GM21381 (cell line): ENCODE data around the gene HMG20A.
A peak's percentile ranks its signal among the peaks of the same experiment; 100 is the strongest.
"Not testable (repeated sequence)": the region's sequence is repeated elsewhere in the genome, so short reads cannot be mapped to it uniquely, and the experiment has no call there.

Experiments used
- ATAC-seq: cut with Tn5 transposase; IDR thresholded peaks from one replicate; pipeline ENCODE4 v1.9.1; 2021; ENCODE audit warnings: mild to moderate bottlenecking, moderate library complexity; ENCODE audit not compliant: unreplicated experiment

The HMG20A gene

GRCh38 chr15:77406846-77407245, 13.8 kb upstream of the HMG20A start:
- ATAC-seq: no peak

GRCh38 chr15:77409259-77410156, 11.2 kb upstream of the HMG20A start:
- ATAC-seq: peak; percentile 76

GRCh38 chr15:77410157-77410500, 10.6 kb upstream of the HMG20A start:
- ATAC-seq: not testable (repeated sequence)

- no peak for ATAC-seq
These were observed 9.7 kb upstream of the HMG20A start for GRCh38 chr15:77410701-77411618.

DNA sequence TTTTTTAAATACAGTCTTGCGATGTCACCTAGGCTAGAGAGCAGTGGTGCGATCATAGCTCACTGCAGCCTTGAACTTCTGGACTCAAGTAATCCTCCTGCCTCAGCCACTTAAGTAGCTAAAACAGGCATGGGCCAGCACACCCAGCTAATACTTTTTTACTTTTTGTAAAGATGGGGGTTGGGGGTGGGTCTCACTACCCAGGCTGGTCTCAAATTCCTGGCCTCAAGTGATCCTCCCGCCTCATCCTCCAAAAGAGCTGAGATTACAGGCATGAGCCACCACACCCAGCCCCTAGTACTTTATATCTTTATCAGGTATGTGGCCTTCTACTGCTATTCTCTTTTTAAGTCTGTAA, 9.1 kb upstream of the HMG20A start:
- ATAC-seq: no peak

GRCh38 chr15:77412972-77413698, 7.6 kb upstream of the HMG20A start:
- no peak for ATAC-seq

GRCh38 chr15:77413699-77414349, 6.9 kb upstream of the HMG20A start:
- no peak for ATAC-seq

DNA sequence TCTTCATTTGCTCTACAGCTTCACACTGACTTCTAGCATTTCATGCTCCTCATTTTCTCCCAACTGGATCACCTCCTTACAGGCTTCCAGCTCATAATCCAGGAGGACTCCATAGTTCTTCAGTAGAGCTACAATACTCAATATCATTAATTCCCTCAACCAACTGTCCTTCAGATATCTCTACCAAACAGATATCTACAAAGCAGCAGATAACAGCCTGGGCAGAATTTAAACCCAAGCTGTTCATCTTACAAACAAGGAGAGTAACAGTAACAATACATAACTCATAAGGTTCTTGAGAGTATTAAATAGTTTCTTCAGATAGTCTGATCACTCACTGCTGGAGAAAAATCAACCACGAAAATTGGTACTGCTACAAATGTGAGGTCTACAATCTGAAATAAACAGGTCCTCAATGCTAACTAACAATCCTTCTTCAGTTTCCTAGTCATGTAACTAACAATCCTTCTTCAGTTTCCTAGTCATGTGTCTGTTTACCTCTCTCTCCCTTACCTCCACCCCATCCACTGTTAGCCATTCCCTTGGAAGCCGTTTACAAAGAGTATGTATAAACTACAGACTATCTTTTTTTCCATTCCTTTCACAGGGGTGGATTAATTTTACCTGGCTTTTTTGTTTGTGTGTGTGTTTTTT, 5.8 kb upstream of the HMG20A start:
- no peak for ATAC-seq

DNA sequence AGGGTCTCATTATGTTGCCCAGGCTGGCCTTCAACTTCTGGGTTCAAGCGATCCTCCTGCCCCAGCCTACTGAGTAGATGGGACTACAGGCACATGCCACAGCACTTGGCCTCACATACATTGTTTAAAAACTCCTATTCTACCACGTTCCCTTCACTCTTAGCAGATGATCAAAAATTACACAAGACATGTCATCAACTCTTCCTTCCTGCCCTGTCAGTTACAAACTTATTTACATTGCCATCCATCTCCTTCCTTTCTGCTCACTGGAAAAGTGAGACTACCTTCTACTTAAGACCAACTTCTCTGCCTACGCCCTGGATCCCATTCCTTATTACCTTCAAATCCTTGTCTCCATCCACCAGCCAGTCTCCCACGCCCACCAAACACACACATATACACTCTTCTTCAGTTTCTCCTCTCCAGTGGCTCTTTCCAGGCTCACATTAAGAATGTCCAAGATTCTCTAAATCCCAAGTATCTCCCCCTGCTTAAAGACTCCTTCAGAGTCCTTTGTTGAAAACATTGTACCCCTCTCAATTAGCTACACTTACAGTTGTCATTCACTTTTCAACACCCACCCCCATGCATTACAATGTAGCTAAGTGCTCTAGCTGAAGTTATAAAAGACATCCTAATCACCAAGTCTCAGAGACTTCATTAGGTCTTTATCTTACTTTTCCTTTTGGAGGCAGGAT, 5.1 kb upstream of the HMG20A start:
- no peak for ATAC-seq

DNA sequence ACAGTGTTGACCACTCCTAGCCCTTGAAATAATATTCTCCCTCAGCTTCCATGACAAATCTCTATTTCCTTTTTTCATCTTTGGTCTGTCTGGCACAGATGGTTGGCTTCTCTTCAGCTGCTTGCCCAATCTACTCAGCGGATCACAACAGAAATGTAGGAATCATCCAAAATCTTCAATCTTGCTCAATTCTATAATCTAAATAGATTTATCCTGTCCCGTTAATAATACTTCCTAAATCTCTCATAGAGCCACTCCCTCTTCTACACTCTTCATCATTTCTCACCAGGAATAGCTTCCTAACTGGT, 4.6 kb upstream of the HMG20A start:
- ATAC-seq: no peak

- no peak for ATAC-seq
These were observed 3.7 kb upstream of the HMG20A start for GRCh38 chr15:77416954-77417353.

DNA sequence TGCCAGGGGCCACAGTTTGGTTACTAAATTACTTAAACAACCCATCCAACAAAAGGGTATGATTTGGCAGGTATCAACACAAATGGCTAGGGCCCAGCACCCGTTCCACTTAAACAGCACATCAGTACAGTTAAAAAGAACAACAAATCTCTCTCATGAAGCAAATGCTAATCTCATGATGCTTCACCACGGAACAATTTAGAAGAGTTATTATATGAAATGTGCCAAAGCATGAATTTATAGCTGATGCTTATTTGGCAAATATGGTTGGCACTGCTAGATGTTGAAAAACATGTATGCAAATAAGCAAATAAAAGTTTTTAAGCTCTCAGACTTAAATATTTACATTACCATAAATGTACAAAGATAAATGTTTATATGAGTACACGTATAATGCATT, 3.1 kb upstream of the HMG20A start:
- no peak for ATAC-seq

GRCh38 chr15:77418391-77418965, 2.2 kb upstream of the HMG20A start:
- ATAC-seq: no peak

- ATAC-seq: peak; percentile 27
These were observed 1.5 kb upstream of the HMG20A start for GRCh38 chr15:77418966-77419835.

DNA sequence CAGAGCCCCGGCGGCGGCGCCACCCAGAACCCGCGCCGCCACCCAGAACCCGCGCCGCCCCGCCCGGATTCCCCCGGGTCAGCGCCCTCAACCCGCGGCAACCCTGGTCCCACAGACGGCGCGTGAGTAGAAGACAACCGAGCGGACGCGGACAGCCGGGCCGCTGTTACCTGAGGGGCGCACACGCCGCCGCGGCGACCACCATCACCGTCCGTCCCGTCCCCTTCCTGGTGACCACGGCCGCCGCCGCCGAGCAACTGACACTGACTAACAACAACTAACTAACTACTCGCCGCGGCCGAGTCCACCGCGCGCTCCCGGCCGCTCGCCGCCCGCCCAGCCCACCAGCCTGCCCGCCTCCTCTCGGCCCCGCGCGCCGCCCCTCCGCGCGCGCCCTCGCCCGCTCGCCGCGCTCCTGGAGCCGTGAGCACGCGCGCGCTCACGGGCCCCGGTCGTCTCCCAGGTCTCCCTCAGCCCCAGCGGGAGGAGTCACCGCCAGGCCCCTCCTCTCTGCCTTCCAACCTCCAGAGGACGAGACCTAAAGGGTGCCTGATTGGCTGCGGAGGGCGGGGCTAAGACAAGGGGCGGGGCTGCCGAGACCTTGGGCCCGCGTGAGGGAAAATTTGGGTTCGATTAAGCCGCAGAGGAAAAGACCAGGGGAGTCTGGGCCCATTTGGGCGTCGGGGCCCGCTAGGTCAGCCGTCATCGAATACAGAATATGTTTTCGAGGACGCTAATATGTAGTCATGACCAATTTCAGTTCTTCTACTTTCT, 665 bp upstream of the HMG20A start, which contains the start of gene PEAK1:
PEAK1 (minus strand) TSS at position 269 of the 774 bp plus-strand sequence. CDS start 238,178 bp downstream, outside the sequence.
- peak; percentile 93 for ATAC-seq

- ATAC-seq: no peak
These were observed 647 bp downstream of the HMG20A start for GRCh38 chr15:77421370-77421700.

GRCh38 chr15:77425104-77425503, 4.4 kb downstream of the HMG20A start:
- ATAC-seq: no peak

DNA sequence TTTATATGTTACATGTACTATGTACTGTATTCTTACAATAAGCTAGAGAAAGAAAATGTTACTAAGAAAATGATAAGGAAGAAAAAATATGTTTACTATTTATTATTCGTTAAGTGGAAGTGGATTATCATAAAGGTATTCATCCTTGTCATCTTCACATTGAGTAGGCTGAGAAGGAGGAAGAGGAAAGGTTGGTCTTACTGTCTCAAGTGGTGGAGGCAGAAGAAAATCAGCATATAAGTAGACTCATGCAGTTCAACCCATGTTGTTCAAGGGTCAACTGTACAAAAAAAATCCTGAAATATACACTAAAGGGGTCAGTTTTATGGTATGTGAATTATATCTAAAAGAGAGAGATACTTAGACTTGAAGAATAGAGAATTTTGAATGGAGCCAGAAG, 5.7 kb downstream of the HMG20A start:
- no peak for ATAC-seq
